ENCODE results near the gene CENPA.
A peak's percentile ranks its signal among the peaks of the same experiment; 100 is the strongest.
"Not testable (repeated sequence)": the region's sequence is repeated elsewhere in the genome, so short reads cannot be mapped to it uniquely, and the experiment has no call there.

Gene CENPA

GRCh38 chr2:26742048-26742770 is 43.6 kb upstream of the CENPA start:
- TF ChIP-seq, protein P1, sequence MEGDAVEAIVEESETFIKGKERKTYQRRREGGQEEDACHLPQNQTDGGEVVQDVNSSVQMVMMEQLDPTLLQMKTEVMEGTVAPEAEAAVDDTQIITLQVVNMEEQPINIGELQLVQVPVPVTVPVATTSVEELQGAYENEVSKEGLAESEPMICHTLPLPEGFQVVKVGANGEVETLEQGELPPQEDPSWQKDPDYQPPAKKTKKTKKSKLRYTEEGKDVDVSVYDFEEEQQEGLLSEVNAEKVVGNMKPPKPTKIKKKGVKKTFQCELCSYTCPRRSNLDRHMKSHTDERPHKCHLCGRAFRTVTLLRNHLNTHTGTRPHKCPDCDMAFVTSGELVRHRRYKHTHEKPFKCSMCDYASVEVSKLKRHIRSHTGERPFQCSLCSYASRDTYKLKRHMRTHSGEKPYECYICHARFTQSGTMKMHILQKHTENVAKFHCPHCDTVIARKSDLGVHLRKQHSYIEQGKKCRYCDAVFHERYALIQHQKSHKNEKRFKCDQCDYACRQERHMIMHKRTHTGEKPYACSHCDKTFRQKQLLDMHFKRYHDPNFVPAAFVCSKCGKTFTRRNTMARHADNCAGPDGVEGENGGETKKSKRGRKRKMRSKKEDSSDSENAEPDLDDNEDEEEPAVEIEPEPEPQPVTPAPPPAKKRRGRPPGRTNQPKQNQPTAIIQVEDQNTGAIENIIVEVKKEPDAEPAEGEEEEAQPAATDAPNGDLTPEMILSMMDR (IDR thresholded peaks at IDR 0.05; ENCODE audit: borderline replicate concordance, control extremely low read depth, extremely low read depth, insufficient read depth, missing control alignments), result no peak

GRCh38 chr2:26743852-26744251 is 42.0 kb upstream of the CENPA start:
- TF ChIP-seq, protein P1 (IDR thresholded peaks at IDR 0.05; ENCODE audit: borderline replicate concordance, control extremely low read depth, extremely low read depth, insufficient read depth, missing control alignments), result no peak
- in situ Hi-C loops (cut with MboI; ENCODE audit: low sequenced_read_pairs, unreplicated experiment), result loop anchor here (10.0 kb wide), 1 partner anchor 139 kb away; no protein-coding TSS in a partner anchor
- no peak for DNase-seq (ENCODE audit: low spot score)

More at GRCh38 chr2:26742048-26742770, 43.6 kb upstream of the CENPA start:
- DNase-seq (ENCODE audit: low spot score), result no peak
- in situ Hi-C loops (cut with MboI; ENCODE audit: low sequenced_read_pairs, unreplicated experiment), result loop anchor here (10.0 kb wide), 1 partner anchor 137 kb away; no protein-coding TSS in a partner anchor

DNA sequence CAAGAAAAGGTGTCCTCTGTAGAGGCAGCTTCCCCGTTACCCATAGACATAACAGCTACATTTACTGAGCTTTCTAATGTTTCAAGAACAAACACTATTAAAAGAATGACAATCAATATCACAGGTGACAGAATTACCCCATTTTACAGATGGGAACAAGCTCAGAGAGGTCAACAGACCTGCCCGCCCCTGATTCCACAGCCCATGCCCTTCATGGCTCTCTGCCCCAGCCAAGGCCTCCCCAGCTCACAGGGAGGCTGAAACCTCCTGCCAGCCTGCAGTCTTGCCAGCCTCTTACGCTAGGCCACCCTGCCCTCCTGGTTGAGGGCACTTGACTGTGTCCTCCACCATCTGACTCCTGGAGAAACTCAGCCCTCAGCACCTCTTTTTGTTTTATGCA is 40.9 kb upstream of the CENPA start:
- TF ChIP-seq, protein P1 (IDR thresholded peaks at IDR 0.05; ENCODE audit: borderline replicate concordance, control extremely low read depth, extremely low read depth, insufficient read depth, missing control alignments), result no peak
- in situ Hi-C loops (cut with MboI; ENCODE audit: low sequenced_read_pairs, unreplicated experiment), result loop anchor here (10.0 kb wide), 1 partner anchor 140 kb away; no protein-coding TSS in a partner anchor
- DNase-seq (ENCODE audit: low spot score), result no peak

DNA sequence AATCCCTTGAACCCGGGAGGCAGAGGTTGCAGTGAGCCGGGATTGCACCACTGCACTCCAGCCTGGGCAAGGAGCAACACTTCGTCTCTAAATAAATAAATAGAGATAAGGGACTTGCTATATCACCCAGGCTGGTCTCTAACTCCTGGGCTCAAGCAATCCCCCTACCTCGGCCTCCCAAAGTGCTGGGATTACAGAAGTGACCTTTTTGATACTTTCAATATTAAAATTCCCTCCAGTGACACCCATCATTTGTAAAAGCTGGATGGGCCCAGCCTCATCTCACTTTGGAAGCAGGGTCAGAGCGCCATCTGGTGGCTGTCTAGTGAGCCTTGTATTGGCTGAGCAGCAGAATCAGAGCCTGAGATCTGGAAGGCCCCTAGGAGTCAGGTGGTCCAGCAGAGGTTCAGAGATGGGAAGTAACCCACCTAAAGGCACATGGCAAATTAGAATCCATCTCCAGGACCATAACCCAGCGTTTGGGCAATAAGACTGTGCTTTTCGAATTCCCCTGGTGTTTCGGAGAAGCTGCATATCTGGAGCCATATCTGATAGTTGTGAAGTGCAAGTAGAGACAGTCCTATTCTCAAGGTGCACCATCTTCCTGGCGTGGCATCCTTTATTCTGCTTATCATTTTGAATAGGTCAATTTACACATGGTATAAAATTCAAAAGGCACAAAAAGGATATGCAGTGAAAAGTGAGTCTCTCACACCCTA is 40.1 kb upstream of the CENPA start:
- DNase-seq (ENCODE audit: low spot score), result peak; percentile 81
- in situ Hi-C loops (cut with MboI; ENCODE audit: low sequenced_read_pairs, unreplicated experiment), result loop anchor here (10.0 kb wide), 1 partner anchor 141 kb away; no protein-coding TSS in a partner anchor
- TF ChIP-seq, protein P1 (IDR thresholded peaks at IDR 0.05; ENCODE audit: borderline replicate concordance, control extremely low read depth, extremely low read depth, insufficient read depth, missing control alignments), result peak; percentile 94

DNA sequence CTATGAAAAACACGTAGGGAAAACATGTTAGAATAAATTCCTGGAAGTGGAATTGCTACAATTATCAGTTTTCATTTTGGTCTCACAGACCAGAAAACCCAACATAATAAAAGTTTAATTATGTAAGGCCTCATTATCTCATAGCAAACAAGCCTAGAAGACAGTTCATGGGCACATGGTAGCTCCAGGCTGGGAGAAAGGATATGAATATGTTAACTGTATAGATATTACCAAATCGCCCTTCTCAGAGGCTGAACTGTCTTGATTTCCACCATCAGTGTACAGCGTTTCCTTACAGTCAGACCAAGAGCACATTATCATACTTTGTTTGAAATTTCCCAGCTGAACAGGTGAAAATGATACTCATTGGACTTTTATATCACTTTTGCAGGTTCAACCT is 38.9 kb upstream of the CENPA start:
- TF ChIP-seq, protein P1 (IDR thresholded peaks at IDR 0.05; ENCODE audit: borderline replicate concordance, control extremely low read depth, extremely low read depth, insufficient read depth, missing control alignments), result no peak
- in situ Hi-C loops (cut with MboI; ENCODE audit: low sequenced_read_pairs, unreplicated experiment), result loop anchor here (10.0 kb wide), 1 partner anchor 142 kb away; no protein-coding TSS in a partner anchor
- DNase-seq (ENCODE audit: low spot score), result no peak

DNA sequence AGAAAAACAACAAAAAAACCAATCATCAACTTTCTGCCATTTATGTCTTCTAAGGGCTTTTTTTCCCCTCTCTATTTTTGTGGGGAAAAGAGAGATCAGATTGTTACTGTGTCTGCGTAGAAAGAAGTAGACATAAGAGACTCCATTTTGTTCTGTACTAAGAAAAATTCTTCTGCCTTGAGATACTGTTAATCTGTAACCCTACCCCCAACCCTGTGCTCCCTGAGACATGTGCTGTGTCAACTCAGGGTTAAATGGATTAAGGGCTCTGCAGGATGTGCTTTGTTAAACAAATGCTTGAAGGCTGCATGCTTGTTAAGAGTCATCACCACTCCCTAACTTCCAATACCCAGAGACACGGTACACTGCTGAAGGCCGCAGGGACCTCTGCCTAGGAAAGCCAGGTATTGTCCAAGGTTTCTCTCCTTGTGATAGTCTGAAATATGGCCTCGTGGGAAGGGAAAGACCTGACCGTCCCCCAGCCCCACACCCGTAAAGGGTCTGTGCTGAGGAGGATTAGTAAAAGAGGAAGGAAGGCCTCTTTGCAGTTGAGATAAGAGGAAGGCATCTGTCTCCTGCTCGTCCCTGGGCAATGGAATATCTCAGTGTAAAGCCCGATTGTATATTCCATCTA is 36.0 kb upstream of the CENPA start:
- DNase-seq (ENCODE audit: low spot score), result not testable (repeated sequence)
- in situ Hi-C loops (cut with MboI; ENCODE audit: low sequenced_read_pairs, unreplicated experiment), result loop anchor here (10.0 kb wide), 1 partner anchor 145 kb away; no protein-coding TSS in a partner anchor

DNA sequence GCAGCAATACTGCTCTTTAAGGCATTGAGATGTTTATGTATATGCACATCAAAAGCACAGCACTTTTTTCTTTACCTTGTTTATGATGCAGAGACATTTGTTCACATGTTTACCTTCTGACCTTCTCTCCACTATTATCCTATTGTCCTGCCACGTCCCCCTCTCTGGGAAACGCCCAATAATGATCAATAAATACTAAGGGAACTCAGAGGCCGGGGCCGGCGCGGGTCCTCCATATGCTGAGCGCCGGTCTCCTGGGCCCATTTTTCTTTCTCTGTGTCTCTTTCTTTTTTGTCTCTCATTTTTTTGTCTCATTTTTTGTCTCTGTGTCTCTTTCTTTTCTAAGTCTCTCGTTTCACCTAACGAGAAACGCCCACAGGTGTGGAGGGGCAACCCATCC is 35.4 kb upstream of the CENPA start:
- DNase-seq (ENCODE audit: low spot score); in situ Hi-C loops (cut with MboI; ENCODE audit: low sequenced_read_pairs, unreplicated experiment): not testable (repeated sequence)

Measured in GM13976 (cell line).